Body of pancreas (tissue), 4 donors: Measurements from ENCODE around the gene TTLL5.

ENCODE experiments used
- POLR2A ChIP-seq, 3 donors: fragments of 450-650 bp; IDR thresholded peaks; one replicate each; pipeline ENCODE4 v1.6.1; 2016; ENCODE audit warnings: antibody characterized with exemption in 3 of 3, mild to moderate bottlenecking in 2 of 3
- TF ChIP-seq, protein P1 (sequence below), 7 experiments: fragments of 450-650 bp in 4 of 7; fragments of 200-600 bp in 3 of 7; sonication (generic) in 3 of 7; IDR thresholded peaks; one replicate each; pipeline ENCODE4 v1.5.1; 2016 to 2019; ENCODE audit warnings: antibody characterized with exemption in 7 of 7

DNA sequence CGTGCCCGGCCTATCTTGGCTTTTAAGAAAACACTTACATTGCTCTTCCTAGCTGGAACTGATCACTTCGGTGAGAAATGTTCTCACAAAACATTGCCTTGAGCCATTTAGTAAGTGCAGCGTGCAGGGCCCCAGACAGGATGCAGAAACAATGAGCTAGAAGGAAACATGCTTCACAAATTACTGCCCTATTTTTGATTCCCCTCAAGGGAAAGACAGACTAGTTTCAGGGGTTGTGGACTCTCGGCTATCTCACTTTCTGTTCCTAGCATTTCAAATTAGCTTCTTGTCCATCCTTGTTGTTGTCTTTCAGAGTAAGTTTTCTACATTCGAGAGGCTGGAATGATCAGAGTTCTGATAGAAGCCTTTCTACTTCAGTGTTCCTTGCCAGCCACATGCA, 299.2 kb downstream of the TTLL5 start:
- TF ChIP-seq, protein P1, sequence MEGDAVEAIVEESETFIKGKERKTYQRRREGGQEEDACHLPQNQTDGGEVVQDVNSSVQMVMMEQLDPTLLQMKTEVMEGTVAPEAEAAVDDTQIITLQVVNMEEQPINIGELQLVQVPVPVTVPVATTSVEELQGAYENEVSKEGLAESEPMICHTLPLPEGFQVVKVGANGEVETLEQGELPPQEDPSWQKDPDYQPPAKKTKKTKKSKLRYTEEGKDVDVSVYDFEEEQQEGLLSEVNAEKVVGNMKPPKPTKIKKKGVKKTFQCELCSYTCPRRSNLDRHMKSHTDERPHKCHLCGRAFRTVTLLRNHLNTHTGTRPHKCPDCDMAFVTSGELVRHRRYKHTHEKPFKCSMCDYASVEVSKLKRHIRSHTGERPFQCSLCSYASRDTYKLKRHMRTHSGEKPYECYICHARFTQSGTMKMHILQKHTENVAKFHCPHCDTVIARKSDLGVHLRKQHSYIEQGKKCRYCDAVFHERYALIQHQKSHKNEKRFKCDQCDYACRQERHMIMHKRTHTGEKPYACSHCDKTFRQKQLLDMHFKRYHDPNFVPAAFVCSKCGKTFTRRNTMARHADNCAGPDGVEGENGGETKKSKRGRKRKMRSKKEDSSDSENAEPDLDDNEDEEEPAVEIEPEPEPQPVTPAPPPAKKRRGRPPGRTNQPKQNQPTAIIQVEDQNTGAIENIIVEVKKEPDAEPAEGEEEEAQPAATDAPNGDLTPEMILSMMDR (IDR thresholded peaks at IDR 0.05) = no peak
- TF ChIP-seq POLR2A (IDR thresholded peaks at IDR 0.05) = no peak
